Spleen (tissue), 7 donors: ENCODE results near the gene EXOC1L.
"Not testable (repeated sequence)": the region's sequence is repeated elsewhere in the genome, so short reads cannot be mapped to it uniquely, and the experiment has no call there.

Experiments
- CTCF ChIP-seq, 11 experiments: fragments of 200-600 bp in 7 of 11; fragments of 450-650 bp in 4 of 11; sonication (generic) in 4 of 11; IDR thresholded peaks in 8 of 11; conservative IDR thresholded peaks in 3 of 11; 1 replicate in 7 of 11; 2 replicates in 4 of 11; pipeline versions ENCODE4 v1.4.0 to v1.8.0; 2016 to 2021; ENCODE audit warnings: antibody characterized with exemption in 11 of 11, inconsistent platforms in 4 of 11, mild to moderate bottlenecking in 1 of 11
- POLR2A ChIP-seq, 3 donors: fragments of 450-650 bp; IDR thresholded peaks; one replicate each; pipeline ENCODE4 v1.5.1; 2017; ENCODE audit warnings: antibody characterized with exemption in 3 of 3, mild to moderate bottlenecking in 1 of 3
- POLR2AphosphoS5 ChIP-seq, 3 donors: sonication (generic); formaldehyde crosslinking; IDR thresholded peaks; one replicate each; pipeline ENCODE4 v1.5.1; 2017; ENCODE audit warnings: antibody characterized with exemption in 3 of 3
- donor health status: DM: no; HTN: no; CAD: no; lungs with moderate emphysema.
- donor health status: DM: no; HTN: no; CAD: no.
- donor health status: DM: no; HTN: no; CAD: no.

DNA sequence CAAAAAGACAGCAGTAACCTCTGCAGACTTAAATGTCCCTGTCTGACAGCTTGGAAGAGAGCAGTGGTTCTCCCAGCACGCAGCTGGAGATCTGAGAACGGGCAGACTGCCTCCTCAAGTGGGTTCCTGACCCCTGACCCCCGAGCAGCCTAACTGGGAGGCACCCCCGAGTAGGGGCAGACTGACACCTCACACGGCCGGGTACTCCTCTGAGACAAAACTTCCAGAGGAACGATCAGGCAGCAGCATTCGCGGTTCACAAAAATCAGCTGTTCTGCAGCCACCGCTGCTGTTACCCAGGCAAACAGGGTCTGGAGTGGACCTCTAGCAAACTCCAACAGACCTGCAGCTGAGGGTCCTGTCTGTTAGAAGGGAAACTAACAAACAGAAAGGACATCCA, 22.7 kb downstream of the EXOC1L start:
- TF ChIP-seq CTCF (IDR thresholded peaks at IDR 0.05 in 8 of 11, conservative IDR thresholded peaks at IDR 0.05 in 3 of 11); POLR2AphosphoS5 (IDR thresholded peaks at IDR 0.05); POLR2A (IDR thresholded peaks at IDR 0.05): not testable (repeated sequence)
